NCI-H524 (cell line): ENCODE results near the gene SDHAF1.

Experiments
- DNase-seq, 2 experiments: peaks; one replicate each; lab custom pipeline; 2025; lab: John Stamatoyannopoulos, UW

The SDHAF1 gene

DNA sequence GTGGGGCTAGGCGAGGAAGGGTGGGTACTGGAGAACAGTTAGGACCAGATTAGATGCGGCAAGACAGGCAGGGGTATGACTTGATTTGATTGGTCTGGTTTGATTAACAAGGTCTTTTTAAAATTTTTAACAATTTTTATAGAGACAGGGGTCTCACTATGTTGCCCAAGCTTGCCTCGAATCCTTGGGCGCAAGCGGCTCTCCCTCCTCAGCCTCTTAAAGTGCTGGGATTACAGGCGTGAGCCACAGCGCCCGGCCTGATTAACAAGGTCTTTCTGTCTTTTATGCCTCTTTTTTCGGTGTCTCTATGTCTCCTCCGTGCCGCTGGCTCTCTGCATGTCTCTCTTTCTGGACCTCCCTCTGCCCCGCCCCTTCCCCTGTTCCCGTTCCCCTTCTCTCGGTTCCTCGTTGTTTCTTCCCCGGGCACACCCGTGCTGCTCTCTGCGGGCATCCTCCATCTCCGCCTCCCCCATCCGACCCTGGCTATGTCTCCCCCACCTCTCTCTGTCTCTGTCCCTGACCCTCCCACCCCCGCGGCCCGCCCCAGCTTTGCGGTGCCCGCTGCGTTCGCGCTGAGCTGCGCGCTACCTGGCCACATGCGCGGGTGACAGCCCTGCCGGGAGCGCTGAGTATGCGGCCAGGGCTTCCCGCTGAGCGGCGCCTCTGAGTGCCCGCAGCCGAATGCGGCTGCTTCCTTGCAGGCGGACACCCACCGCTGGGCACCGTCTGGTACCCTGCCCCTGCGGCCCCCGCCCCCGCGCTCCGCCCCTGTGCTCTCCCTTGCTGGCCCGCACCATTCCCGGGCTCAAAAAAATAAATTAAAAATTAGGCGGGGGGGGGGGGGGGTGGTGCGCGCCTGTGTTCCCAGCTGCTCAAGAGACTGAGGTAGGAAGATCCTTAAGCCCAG lies 8.1 kb upstream of the SDHAF1 start:
- DNase-seq = peak; percentile 73 to 80

DNA sequence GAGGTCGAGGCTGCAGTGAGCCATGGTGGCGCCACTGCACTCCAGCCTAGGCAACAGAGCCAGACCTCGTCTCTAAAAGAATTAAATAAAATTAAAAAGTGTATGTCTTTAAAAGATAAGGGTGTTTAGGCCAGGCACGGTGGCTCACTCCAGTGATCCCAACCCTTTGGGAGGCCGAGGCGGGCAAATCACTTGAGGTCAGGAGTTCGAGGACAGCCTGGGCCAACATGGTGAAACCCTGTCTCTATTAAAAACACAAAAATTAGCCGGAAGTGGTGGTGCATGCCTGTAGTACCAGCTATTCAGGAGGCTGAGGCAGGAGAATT lies 7.5 kb upstream of the SDHAF1 start:
- DNase-seq = no peak

DNA sequence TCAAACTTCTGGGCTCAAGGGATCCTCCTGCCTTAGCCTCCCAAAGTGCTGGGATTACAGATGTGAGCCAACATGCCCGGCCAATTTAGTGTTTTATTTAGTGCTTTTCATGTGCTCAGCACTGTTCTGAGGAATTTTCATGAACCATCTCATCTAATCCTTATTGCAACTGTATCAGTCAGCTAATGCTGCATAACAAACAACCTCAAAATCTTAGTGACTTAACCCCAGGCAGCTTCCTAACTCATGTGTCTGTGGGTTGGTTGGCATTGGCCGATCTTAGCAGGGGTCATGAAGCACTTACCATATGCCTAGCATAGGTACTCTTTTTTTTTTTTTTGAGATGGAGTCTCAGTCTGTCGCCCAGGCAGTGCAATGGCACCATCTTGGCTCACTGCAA lies 6.2 kb upstream of the SDHAF1 start:
- no peak for DNase-seq

GRCh38 chr19:35990156-35990555 lies 4.8 kb upstream of the SDHAF1 start:
- no peak for DNase-seq

DNA sequence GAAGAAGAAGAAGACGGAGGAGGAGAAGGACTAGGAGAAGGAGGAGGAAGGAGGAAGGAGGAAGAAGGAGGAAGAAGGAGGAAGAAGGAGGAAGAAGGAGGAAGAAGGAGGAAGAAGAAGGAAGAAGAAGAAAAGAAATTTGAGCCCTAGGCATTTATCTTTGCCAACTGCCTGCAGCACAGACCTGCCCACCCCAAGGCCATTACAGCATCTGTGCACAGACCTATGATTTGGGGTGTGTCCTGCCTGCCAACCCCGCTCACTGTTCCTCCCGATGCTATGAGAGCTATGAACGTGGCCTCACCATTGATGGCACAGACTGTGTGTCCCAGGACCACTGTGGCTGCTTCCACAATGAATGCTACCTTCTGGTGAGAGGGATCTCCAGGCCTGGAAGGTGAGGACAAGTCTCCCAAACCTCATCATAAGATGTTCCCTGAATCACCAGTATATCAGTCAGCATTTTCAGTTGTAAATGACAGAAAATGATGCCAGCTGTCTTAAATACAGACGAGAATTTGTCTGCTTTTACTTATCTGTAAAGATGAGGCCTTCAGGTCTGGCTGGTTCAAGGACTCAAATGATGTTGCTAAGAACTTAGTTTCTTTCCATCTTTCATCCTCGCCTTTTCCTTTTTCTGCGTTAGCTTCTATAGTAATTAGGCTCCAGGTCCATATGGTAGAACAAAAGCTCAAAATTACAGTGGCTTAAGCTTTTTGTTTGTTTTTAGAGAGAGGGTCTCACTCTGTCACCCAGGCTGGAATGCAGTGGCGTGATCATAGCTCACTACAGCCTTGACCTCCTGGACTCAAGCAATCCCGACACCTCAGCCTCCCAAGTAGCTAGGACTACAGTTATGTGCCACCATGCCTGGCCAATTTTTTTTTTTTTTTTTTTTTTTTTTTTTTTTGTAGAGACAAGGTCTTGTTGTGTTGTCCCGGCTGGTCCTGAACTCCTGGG lies 3.9 kb upstream of the SDHAF1 start:
- no peak for DNase-seq

DNA sequence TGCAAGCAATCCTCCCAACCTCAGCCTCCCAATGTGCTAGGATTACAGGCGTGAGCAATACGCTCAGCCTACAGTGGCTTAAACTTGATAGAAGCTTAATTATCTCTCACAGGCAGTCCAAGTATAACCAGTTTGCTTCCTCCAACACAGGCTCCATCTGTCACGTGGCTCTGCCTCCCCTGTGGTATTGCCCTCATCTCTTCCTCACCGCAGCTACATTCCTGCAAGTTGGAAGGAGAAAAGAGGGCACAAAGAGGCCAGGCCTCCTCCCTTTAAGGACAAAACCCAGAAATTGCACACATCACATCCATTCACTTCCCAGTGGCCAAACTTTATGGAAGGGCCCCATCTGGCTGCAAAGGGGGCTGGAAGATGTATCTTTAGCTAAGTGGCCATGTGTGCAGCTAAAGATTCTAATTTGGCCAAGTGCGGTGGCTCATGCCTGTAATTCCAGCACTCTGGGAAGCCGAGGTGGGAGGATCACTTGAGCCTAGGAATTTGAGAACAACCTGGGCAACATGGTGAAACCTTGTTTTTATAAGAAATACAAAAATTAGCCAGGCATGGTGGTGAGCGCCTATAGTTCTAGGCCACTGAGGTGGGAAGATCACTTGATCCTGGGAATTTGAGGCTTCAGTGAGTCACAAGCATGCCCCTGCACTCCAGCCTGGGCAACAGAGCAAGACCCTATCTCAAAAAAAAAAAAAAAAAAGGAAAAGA lies 3.1 kb upstream of the SDHAF1 start:
- DNase-seq = peak; percentile 74 to 79

GRCh38 chr19:35992907-35993765 lies 1.9 kb upstream of the SDHAF1 start:
- no peak for DNase-seq

DNA sequence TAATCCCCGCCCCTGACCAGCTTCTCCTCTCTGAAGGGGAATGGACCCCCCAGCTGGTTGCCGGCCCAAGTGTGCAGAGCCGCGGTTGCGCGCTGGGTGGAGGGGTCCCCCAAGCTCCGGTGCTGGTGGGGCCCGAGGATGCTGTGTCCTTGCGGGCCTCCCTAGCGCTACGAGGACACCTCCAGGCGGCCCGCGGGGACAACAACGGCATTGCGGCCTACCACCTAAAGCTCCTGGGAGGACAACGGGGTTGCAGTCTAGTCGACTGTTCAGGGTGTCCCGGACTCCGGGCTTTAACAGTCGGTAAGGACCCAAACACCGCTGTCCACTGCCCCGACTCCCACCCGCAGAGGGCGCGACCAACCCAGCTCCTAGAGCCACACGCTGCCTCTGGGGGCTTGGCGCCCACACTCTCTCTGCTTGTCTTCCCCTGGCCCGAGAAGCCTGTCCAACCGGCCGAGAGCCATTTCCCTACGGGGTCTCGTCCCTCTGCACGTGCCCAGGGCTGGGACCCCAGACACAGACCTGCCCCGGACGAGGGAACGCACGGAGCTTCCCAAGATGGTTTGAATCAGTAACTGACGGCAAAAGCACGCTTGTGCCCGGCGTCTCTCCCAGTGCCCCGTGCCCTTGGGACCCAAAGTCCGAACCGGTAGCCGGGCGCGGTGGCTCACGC lies 927 bp upstream of the SDHAF1 start:
- no peak for DNase-seq

DNA sequence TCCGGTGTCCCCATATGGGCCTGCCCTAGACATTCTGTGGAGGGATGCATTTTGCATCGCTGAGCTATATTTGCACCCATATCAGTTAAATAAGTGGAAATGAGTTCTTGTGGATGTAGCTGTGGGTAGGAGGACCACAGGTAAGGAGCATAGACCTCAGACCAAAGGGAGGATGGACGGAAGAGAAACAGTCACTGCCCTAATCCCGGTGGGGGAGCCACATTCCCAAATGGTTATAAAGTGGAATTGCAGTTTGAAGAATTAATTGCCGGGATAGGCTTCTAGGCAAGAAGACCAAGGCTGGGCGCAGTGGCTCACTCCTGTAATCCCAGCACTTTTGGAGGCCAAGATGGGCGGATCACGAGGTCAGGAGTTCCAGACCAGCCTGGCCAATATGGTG lies 1.8 kb downstream of the SDHAF1 start:
- no peak for DNase-seq

- no peak for DNase-seq
Measured at GRCh38 chr19:36001605-36002004, 6.6 kb downstream of the SDHAF1 start.

DNA sequence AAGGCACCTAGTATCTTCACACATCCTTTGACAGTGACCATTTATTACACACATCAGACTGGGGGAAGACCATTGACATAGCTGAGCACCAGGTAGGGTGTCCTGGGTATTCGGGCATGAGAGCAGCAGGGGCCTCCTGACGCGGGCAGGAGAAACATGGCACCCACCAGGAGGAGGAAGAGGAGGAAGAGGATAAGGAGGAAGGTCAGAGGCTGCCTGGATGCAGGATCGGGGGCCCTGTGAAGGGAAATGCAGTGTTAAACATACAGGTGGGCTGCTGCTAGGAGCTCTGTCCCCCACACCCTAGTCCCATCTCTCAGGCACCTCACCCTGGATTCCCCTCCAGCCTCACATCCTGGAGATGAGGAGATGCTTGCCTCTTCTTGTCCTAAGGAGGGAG lies 8.3 kb downstream of the SDHAF1 start:
- no peak for DNase-seq

DNA sequence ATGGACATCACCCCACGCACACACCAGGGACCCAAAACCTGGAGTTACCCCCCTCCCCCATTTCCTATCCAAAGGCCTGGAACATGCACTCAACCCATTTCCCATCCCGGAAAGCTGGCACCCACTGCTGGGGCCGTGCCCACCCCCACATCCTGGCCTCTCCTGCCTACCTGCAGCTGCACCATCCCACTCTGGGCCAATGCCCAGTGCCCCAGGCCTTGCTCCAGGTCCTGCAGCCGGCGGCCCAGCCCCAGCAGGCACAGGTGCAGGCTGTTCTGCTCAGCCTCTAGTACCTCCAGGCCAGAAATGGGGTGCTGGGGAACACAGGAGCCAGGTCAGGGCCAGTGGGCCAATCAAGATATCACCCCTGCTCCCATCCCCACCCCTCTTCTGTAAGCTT lies 12.0 kb downstream of the SDHAF1 start:
- no peak for DNase-seq

DNA sequence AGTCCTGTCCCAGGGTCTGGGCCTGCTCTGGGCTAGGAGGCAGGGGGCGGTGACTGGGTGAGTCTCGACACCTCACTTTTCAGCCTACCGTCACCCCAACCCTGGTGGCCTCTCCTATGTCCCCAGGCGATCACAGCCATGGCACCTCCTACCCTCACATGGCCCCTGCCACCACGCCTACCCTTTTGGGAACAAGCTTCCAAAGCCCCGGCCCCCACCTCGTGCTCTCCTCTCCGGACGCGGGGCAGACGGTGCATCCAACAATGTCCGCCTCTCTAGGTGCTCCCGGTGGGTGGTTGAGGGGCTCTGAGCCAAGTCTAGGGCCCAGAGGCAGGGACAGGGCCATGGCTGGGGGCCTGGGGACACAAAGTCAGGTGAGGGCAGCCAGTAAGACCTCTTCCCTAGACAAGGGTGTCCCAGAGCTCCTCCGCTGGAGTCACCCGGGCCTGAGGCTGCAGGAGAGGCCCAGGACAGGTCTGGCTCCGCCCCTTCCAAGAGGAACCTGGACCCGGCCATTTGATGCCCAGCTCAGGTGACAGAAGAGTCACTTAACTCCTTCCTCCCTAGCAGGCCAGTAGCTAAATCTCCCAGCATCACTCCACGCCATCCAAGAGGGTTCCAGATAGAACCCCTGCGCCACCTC lies 13.5 kb downstream of the SDHAF1 start, which contains the start of gene SYNE4:
TSS of gene SYNE4 (minus strand) at position 478 of the 643 bp plus-strand sequence. CDS start at position 346, 132 bp downstream.
- no peak for DNase-seq

DNA sequence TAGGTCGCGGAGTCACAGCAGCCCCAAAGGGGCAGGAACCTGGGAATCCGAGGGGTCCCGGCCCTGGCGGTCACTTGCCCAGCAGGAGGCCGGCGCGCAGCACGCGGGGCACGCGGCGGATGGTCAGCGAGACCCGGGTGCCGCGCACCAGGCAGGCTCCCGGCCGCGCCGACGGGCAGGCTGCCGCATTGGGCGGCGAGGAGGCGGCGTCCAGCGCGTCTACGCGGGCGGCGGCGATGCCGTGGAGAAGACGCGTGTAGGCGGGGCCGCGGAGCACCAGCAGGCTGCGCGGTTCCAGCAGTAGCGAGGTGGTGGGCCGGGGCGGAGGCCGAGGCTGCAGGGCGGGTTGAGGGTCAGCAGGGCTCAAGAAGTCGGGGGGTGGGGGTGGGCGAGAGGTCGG lies 14.2 kb downstream of the SDHAF1 start:
- peak in 1 of 2 experiments; percentile 27 for DNase-seq

GRCh38 chr19:36009633-36010379 lies 14.8 kb downstream of the SDHAF1 start:
- DNase-seq = no peak

DNA sequence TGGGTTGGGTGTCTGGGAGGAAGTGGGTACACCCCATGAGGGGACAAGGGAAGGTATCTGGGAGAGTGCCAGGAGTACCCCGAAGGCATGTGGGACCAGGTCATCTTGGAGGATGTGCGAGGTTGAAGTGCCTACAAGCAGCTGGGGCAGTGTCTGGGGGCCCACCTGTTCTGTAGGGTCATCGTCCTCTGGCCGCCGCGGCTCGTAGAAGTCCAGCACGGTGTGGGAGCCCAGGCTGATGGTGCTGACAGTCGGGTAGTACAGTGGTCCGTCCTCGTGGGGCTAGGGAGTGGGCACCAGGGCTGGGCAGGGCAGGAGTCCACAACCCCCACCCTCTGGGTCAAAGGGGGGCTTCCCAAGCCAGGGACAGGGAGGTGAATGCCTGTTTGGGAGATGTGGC lies 15.4 kb downstream of the SDHAF1 start:
- DNase-seq = no peak

DNA sequence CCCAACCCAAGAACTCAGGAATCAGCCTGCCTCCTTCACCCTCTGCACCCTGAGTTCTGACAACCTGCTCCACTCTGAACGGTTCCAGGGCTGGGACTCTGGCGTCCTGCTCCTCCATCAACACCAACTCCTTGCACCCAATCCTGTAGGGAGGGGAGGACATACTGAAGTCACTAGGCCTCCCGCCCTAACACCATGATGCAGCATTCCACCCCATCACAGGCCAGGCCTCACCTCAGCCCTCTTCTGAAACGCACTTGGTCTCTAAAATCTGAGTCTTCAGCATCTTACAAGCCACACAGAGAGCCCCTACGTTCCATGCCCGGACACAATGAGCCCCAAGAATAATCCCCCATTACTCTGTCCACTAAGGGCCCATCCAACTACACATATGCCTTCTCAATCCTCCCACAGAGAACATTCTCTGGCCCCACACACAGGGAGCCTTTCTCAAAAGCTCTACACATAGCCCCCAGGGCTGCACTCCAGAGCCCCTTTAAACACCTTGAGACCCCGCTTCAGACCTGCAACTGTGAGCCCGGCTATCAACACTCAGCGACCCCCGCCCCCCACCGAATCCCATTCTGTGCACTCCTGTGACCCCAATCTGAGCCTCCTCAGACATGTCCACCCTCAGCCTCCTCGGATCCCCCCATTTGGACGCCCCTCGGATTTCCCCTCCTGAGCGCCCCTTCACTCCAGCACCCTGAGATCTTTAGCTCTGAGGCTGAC lies 18.5 kb downstream of the SDHAF1 start:
- no peak for DNase-seq

GRCh38 chr19:36014012-36014924 lies 19.3 kb downstream of the SDHAF1 start, which contains the start of gene ALKBH6:
Gene ALKBH6, minus strand, starts transcription at chr19:36014213. Its CDS starts 816 bp downstream, at chr19:36013397.
- peak; percentile 100 for DNase-seq
